Trophoblast cell (in vitro differentiated cells and primary cell): ENCODE results near the gene FPGS. TPM values are rescaled to one million over a fixed set of nuclear protein-coding genes. Genes with fewer than 3 reads are reported as not detected.

ENCODE experiments used
- DNase-seq, 2 donors: peaks; one replicate each; pipeline ENCODE4 v3.0.0-alpha.2; 2016
- H2AFZ ChIP-seq: 2 replicates; pipeline ENCODE4 v1.6.1; 2013; ENCODE audit warnings: low read length, moderate library complexity, mild to moderate bottlenecking; ENCODE audit not compliant: insufficient read depth, poor library complexity
- H2AK5ac ChIP-seq: 2 replicates; pipeline ENCODE4 v1.6.1; 2013; ENCODE audit warnings: mild to moderate bottlenecking, low read length
- H2BK120ac ChIP-seq: 2 replicates; pipeline ENCODE4 v1.6.1; 2013; ENCODE audit warnings: low read length, mild to moderate bottlenecking, moderate library complexity; ENCODE audit not compliant: insufficient read depth, poor library complexity
- H2BK12ac ChIP-seq: 2 replicates; pipeline ENCODE4 v1.6.1; 2013; ENCODE audit warnings: mild to moderate bottlenecking, low read length, moderate library complexity
- H2BK5ac ChIP-seq: 2 replicates; pipeline ENCODE4 v1.6.1; 2013; ENCODE audit warnings: low read length, low read depth, moderate library complexity, mild to moderate bottlenecking; ENCODE audit not compliant: poor library complexity
- H3K14ac ChIP-seq: 2 replicates; pipeline ENCODE4 v1.6.1; 2013; ENCODE audit warnings: mild to moderate bottlenecking, low read length
- H3K18ac ChIP-seq: 2 replicates; pipeline ENCODE4 v1.6.1; 2013; ENCODE audit warnings: mild to moderate bottlenecking, low read length
- H3K23ac ChIP-seq: 2 replicates; pipeline ENCODE4 v1.6.1; 2013; ENCODE audit warnings: low read length
- H3K27ac ChIP-seq: 2 replicates; pipeline ENCODE4 v1.5.1; 2013; ENCODE audit warnings: low read depth, mild to moderate bottlenecking, inconsistent platforms, low read length, moderate library complexity
- H3K27me3 ChIP-seq: 2 replicates; pipeline ENCODE4 v1.6.1; 2013; ENCODE audit warnings: inconsistent platforms, mild to moderate bottlenecking, low read length, moderate library complexity; ENCODE audit not compliant: insufficient read depth
- H3K36me3 ChIP-seq, 2 experiments: 1 replicate in 1 of 2; 2 replicates in 1 of 2; pipeline ENCODE4 v1.6.1; 2013; ENCODE audit warnings: low read length in 2 of 2, mild to moderate bottlenecking in 2 of 2, moderate library complexity in 1 of 2; ENCODE audit not compliant: insufficient read depth in 2 of 2, control insufficient read depth in 1 of 2
- H3K4ac ChIP-seq: 2 replicates; pipeline ENCODE4 v1.6.1; 2013; ENCODE audit warnings: low read depth, mild to moderate bottlenecking, low read length, moderate library complexity
- H3K4me1 ChIP-seq, 2 experiments: 1 replicate in 1 of 2; 2 replicates in 1 of 2; pipeline ENCODE4 v1.6.1; 2013; ENCODE audit warnings: low read length in 2 of 2, mild to moderate bottlenecking in 2 of 2, moderate library complexity in 1 of 2; ENCODE audit not compliant: insufficient read depth in 2 of 2, control insufficient read depth in 1 of 2
- H3K4me2 ChIP-seq: 2 replicates; pipeline ENCODE4 v1.6.1; 2013; ENCODE audit warnings: inconsistent platforms, mild to moderate bottlenecking, low read length, moderate library complexity
- H3K4me3 ChIP-seq: 2 replicates; pipeline ENCODE4 v1.5.1; 2013; ENCODE audit warnings: mild to moderate bottlenecking, low read depth, low read length, inconsistent platforms
- H3K79me1 ChIP-seq: one replicate; pipeline ENCODE4 v1.6.1; 2013; ENCODE audit warnings: low read length
- H3K79me2 ChIP-seq: 2 replicates; pipeline ENCODE4 v1.6.1; 2013; ENCODE audit warnings: low read length, mild to moderate bottlenecking; ENCODE audit not compliant: control insufficient read depth, insufficient read depth, poor library complexity
- H3K9ac ChIP-seq: 2 replicates; pipeline ENCODE4 v1.6.1; 2013; ENCODE audit warnings: mild to moderate bottlenecking, low read length
- H3K9me3 ChIP-seq: 2 replicates; pipeline ENCODE4 v1.6.1; 2013; ENCODE audit warnings: low read depth, mild to moderate bottlenecking, control low read depth, inconsistent platforms, low read length; ENCODE audit not compliant: insufficient read depth
- H4K12ac ChIP-seq: 2 replicates; pipeline ENCODE4 v1.6.1; 2013; ENCODE audit warnings: low read depth, mild to moderate bottlenecking, low read length, moderate library complexity
- H4K8ac ChIP-seq: 2 replicates; pipeline ENCODE4 v1.6.1; 2013; ENCODE audit warnings: low read depth, mild to moderate bottlenecking, low read length, moderate library complexity
- H4K91ac ChIP-seq: one replicate; pipeline ENCODE4 v1.6.1; 2013; ENCODE audit warnings: low read depth, mild to moderate bottlenecking, low read length, moderate library complexity
- WGBS: extraction: QIAGEN DNeasy Blood & Tissue Kit; methylation state at CpG from one replicate; pipeline ENCODE4 v1.1.7; 2013; ENCODE audit warnings: missing lambda C conversion rate; ENCODE audit not compliant: insufficient read length, insufficient coverage; ENCODE audit errors: extremely low coverage; 5-methylcytosine and 5-hydroxymethylcytosine counted together
- polyA plus RNA-seq: library from polyadenylated mRNA; stranded (reverse); fragments of 200-250 nt; gene quantifications from 2 replicates; pipeline ENCODE4 v1.2.3, GENCODE V29; 2013

Gene FPGS
- polyA plus RNA-seq: 21.9 and 22.3 TPM in 2 replicates

- H3K36me3 ChIP-seq: peaks cover 11 to 18% of the 10 kb centered on the region in 2 experiments
- peak within 1 kb of the TSS; percentile 93 for H3K14ac ChIP-seq
- H3K79me1 ChIP-seq: peaks cover 11% of the 10 kb centered on the region
- H3K79me2 ChIP-seq: peaks cover 8% of the 10 kb centered on the region
- H3K4me1 ChIP-seq: peaks cover 0 to 14% of the 10 kb centered on the region in 2 experiments
- peak within 1 kb of the TSS; percentile 21 for H2BK12ac ChIP-seq
- H3K4me2 ChIP-seq: peak within 1 kb of the TSS; percentile 97
- H4K12ac ChIP-seq: peak within 1 kb of the TSS; percentile 61
- WGBS: no CpG with 5 or more reads among the region's 83 CpGs
- no peaks in the 10 kb centered on the region for H3K9me3 ChIP-seq
- H4K91ac ChIP-seq: peak within 1 kb of the TSS; percentile 89
- peak within 1 kb of the TSS; percentile 79 for H3K27ac ChIP-seq
- peak; percentile 71 to 77 for DNase-seq
- H3K4ac ChIP-seq: peak within 1 kb of the TSS; percentile 94
- H3K18ac ChIP-seq: peak within 1 kb of the TSS; percentile 70
- H3K27me3 ChIP-seq: no peaks in the 10 kb centered on the region
- H3K23ac ChIP-seq: no peak within 1 kb of the TSS
- peak within 1 kb of the TSS; percentile 95 for H3K4me3 ChIP-seq
- H3K9ac ChIP-seq: peak within 1 kb of the TSS; percentile 91
- peak within 1 kb of the TSS; percentile 65 for H2AK5ac ChIP-seq
- H2AFZ ChIP-seq: peak within 1 kb of the TSS; percentile 89
- peak within 1 kb of the TSS; percentile 80 for H2BK5ac ChIP-seq
- H4K8ac ChIP-seq: peak within 1 kb of the TSS; percentile 84
- peak within 1 kb of the TSS; percentile 93 for H2BK120ac ChIP-seq
Measured at GRCh38 chr9:127802576-127803443, at the start of gene FPGS. Gene FPGS (plus strand): TSS chr9:127802882. CDS start chr9:127802925, 43 bp downstream.

- H3K4ac ChIP-seq: no peak overlapping the region
- no peak overlapping the region for H3K27ac ChIP-seq
- H3K23ac ChIP-seq: no peak overlapping the region
- H3K27me3 ChIP-seq: peaks cover 29% of the 10 kb centered on the region
- H2BK5ac ChIP-seq: no peak overlapping the region
- H4K91ac ChIP-seq: no peak overlapping the region
- H4K12ac ChIP-seq: no peak overlapping the region
- H3K4me2 ChIP-seq: no peak overlapping the region
- no peak overlapping the region for H3K14ac ChIP-seq
- H2AFZ ChIP-seq: no peak overlapping the region
- H2AK5ac ChIP-seq: no peak overlapping the region
- DNase-seq: no peak
- no peaks in the 10 kb centered on the region for H3K79me2 ChIP-seq
- WGBS: no CpG with 5 or more reads among the region's 8 CpGs
- H2BK12ac ChIP-seq: no peak overlapping the region
- H2BK120ac ChIP-seq: no peak overlapping the region
- no peak overlapping the region for H3K4me3 ChIP-seq
- H3K9me3 ChIP-seq: no peaks in the 10 kb centered on the region
- no peak overlapping the region for H3K18ac ChIP-seq
- H3K9ac ChIP-seq: no peak overlapping the region
- H3K79me1 ChIP-seq: no peaks in the 10 kb centered on the region
- H3K4me1 ChIP-seq: peaks cover 0 to 3% of the 10 kb centered on the region in 2 experiments
- no peak overlapping the region for H4K8ac ChIP-seq
- no peaks in the 10 kb centered on the region for H3K36me3 ChIP-seq
Measured at GRCh38 chr9:127753148-127753547, 49.5 kb upstream of the FPGS start.

GRCh38 chr9:127753622-127754021, 49.1 kb upstream of the FPGS start:
- Histone ChIP-seq H2BK12ac (no peak overlapping the region), H4K91ac (no peak overlapping the region), H3K4me3 (no peak overlapping the region), H4K12ac (no peak overlapping the region), H3K79me1 (no peaks in the 10 kb centered on the region), H4K8ac (no peak overlapping the region), H3K27ac (no peak overlapping the region), H3K18ac (no peak overlapping the region), H3K4me1 (peaks cover 0 to 3% of the 10 kb centered on the region in 2 experiments), H2AK5ac (no peak overlapping the region), H2BK5ac (no peak overlapping the region), H3K36me3 (no peaks in the 10 kb centered on the region), H3K27me3 (peaks cover 29% of the 10 kb centered on the region), H2BK120ac (no peak overlapping the region), H3K9ac (no peak overlapping the region), H3K4ac (no peak overlapping the region), H3K14ac (no peak overlapping the region), H3K23ac (no peak overlapping the region), H3K79me2 (no peaks in the 10 kb centered on the region), H3K9me3 (no peaks in the 10 kb centered on the region), H3K4me2 (no peak overlapping the region), H2AFZ (no peak overlapping the region)
- no CpG with 5 or more reads among the region's 8 CpGs for WGBS
- DNase-seq: no peak

- no peak overlapping the region for H2BK5ac ChIP-seq
- no peak overlapping the region for H4K12ac ChIP-seq
- DNase-seq: no peak
- no peaks in the 10 kb centered on the region for H3K79me2 ChIP-seq
- H3K79me1 ChIP-seq: no peaks in the 10 kb centered on the region
- no peak overlapping the region for H2AFZ ChIP-seq
- no peaks in the 10 kb centered on the region for H3K9me3 ChIP-seq
- H4K8ac ChIP-seq: no peak overlapping the region
- H3K27ac ChIP-seq: no peak overlapping the region
- no peak overlapping the region for H3K23ac ChIP-seq
- H3K4me3 ChIP-seq: no peak overlapping the region
- H3K36me3 ChIP-seq: no peaks in the 10 kb centered on the region
- H2BK120ac ChIP-seq: no peak overlapping the region
- no peak overlapping the region for H2AK5ac ChIP-seq
- no CpG with 5 or more reads among the region's 86 CpGs for WGBS
- no peak overlapping the region for H3K14ac ChIP-seq
- peaks cover 0 to 3% of the 10 kb centered on the region in 2 experiments for H3K4me1 ChIP-seq
- peak overlapping the region; percentile 42 for H3K4me2 ChIP-seq
- H2BK12ac ChIP-seq: no peak overlapping the region
- peaks cover 29% of the 10 kb centered on the region for H3K27me3 ChIP-seq
- H3K9ac ChIP-seq: no peak overlapping the region
- no peak overlapping the region for H3K18ac ChIP-seq
- no peak overlapping the region for H4K91ac ChIP-seq
- H3K4ac ChIP-seq: no peak overlapping the region
Measured at GRCh38 chr9:127754099-127755060, 48.3 kb upstream of the FPGS start.
